Measurements from ENCODE around the gene PIF1.

Gene PIF1

DNA sequence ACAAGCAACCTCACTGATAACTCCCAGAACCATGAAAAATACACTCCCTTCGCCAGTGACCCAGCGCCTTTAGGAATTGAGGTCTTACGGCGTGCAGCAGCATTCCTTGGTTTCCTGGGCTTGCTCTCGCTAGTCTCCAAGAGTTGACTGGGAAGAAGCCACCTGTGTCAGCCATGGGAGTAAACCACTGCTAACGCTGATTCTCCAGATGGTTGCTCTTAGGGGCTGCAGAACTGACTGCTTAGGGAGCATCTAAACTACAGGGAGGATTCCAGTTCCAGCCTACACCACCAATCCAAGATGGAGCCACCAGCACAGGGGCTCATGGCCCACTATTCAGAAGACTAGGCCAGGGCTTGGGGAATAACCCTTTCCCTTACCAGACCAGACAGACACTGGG lies 52.5 kb downstream of the PIF1 start:
- H3K36me3 ChIP-seq (ENCODE audit: control insufficient read depth in 1 of 2, insufficient read depth in 2 of 2, low read length in 2 of 2): no peaks in the 10 kb centered on the region
- H3K9me3 ChIP-seq (ENCODE audit: control insufficient read depth in 1 of 2, low read length in 2 of 2): no peaks in the 10 kb centered on the region
- H3K27ac ChIP-seq (ENCODE audit: low read length): peak overlapping the region; percentile 54
- peaks cover 0 to 10% of the 10 kb centered on the region in 2 donors for H3K4me1 ChIP-seq (ENCODE audit: control insufficient read depth in 1 of 2, insufficient read depth in 2 of 2, low read length in 2 of 2)
- H3K4me3 ChIP-seq (ENCODE audit: low read depth in 1 of 2, low read length in 2 of 2): peak overlapping the region; percentile 52 to 64
- H3K27me3 ChIP-seq (ENCODE audit: low read depth, low read length): no peaks in the 10 kb centered on the region

- Histone ChIP-seq H3K4me1 (ENCODE audit: control insufficient read depth in 1 of 2, insufficient read depth in 2 of 2, low read length in 2 of 2) (peaks cover 0 to 10% of the 10 kb centered on the region in 2 donors), H3K4me3 (ENCODE audit: low read depth in 1 of 2, low read length in 2 of 2) (peak overlapping the region in 1 of 2 donors; percentile 64)
These were observed 53.0 kb downstream of the PIF1 start for GRCh38 chr15:64772488-64772887.

DNA sequence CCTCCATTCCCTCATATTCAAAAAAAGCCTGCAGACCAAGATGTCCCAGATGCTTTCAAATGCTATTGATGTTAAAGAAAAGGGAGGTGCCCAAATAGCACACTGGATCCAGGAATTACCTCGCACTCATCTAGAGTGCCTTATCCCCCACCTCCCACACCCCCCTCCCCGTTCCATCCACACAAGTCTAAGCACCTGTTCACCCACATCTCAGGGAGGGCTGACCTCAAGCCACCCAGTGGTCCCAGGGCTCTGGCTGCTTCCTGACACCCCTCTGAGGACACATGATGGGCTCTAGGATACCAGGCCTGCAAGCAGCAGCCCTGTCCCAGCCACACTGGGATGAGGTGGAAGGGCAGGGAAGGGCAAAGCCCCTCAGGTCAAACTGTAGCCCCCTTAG lies 54.8 kb downstream of the PIF1 start:
- H3K4me3 ChIP-seq (ENCODE audit: low read depth in 1 of 2, low read length in 2 of 2): no peak overlapping the region
- no peak overlapping the region for H3K27ac ChIP-seq (ENCODE audit: low read length)
- no peaks in the 10 kb centered on the region for H3K27me3 ChIP-seq (ENCODE audit: low read depth, low read length)
- H3K4me1 ChIP-seq (ENCODE audit: control insufficient read depth in 1 of 2, insufficient read depth in 2 of 2, low read length in 2 of 2): peaks cover 0 to 7% of the 10 kb centered on the region in 2 donors
- H3K9me3 ChIP-seq (ENCODE audit: control insufficient read depth in 1 of 2, low read length in 2 of 2): no peaks in the 10 kb centered on the region
- no peaks in the 10 kb centered on the region for H3K36me3 ChIP-seq (ENCODE audit: control insufficient read depth in 1 of 2, insufficient read depth in 2 of 2, low read length in 2 of 2)

More at GRCh38 chr15:64772488-64772887, 53.0 kb downstream of the PIF1 start:
- no peak overlapping the region for H3K27ac ChIP-seq (ENCODE audit: low read length)
- H3K27me3 ChIP-seq (ENCODE audit: low read depth, low read length): no peaks in the 10 kb centered on the region
- no peaks in the 10 kb centered on the region for H3K9me3 ChIP-seq (ENCODE audit: control insufficient read depth in 1 of 2, low read length in 2 of 2)
- no peaks in the 10 kb centered on the region for H3K36me3 ChIP-seq (ENCODE audit: control insufficient read depth in 1 of 2, insufficient read depth in 2 of 2, low read length in 2 of 2)

- no peak overlapping the region for H3K4me3 ChIP-seq (ENCODE audit: low read depth in 1 of 2, low read length in 2 of 2)
- no peaks in the 10 kb centered on the region for H3K27me3 ChIP-seq (ENCODE audit: low read depth, low read length)
- H3K27ac ChIP-seq (ENCODE audit: low read length): no peak overlapping the region
- H3K4me1 ChIP-seq (ENCODE audit: control insufficient read depth in 1 of 2, insufficient read depth in 2 of 2, low read length in 2 of 2): peaks cover 0 to 6% of the 10 kb centered on the region in 2 donors
- no peaks in the 10 kb centered on the region for H3K9me3 ChIP-seq (ENCODE audit: control insufficient read depth in 1 of 2, low read length in 2 of 2)
- no peaks in the 10 kb centered on the region for H3K36me3 ChIP-seq (ENCODE audit: control insufficient read depth in 1 of 2, insufficient read depth in 2 of 2, low read length in 2 of 2)
These were observed 58.2 kb downstream of the PIF1 start for GRCh38 chr15:64767203-64767602.

DNA sequence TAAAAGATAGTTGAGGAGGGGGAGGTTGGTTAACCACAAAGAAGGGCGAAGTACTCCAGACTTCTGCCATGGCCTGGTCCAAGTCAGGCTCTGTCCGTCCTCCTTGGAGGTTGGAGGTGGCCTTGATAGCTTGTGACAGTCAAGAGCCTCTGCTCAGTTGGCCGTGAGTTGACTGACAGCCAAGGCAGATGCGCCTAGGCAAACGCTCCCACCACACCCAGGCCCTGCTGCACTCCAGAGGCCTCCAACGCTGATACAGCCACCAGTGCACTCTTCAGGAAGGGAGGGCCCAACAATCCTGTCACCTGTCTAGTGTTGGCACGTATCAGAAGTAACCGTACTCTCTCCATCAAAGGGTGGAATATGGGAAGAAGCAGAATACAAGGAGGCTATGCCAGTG lies 59.4 kb downstream of the PIF1 start:
- no peaks in the 10 kb centered on the region for H3K36me3 ChIP-seq (ENCODE audit: control insufficient read depth in 1 of 2, insufficient read depth in 2 of 2, low read length in 2 of 2)
- H3K9me3 ChIP-seq (ENCODE audit: control insufficient read depth in 1 of 2, low read length in 2 of 2): no peaks in the 10 kb centered on the region
- no peak overlapping the region for H3K4me3 ChIP-seq (ENCODE audit: low read depth in 1 of 2, low read length in 2 of 2)
- H3K4me1 ChIP-seq (ENCODE audit: control insufficient read depth in 1 of 2, insufficient read depth in 2 of 2, low read length in 2 of 2): peaks cover 0 to 11% of the 10 kb centered on the region in 2 donors
- no peak overlapping the region for H3K27ac ChIP-seq (ENCODE audit: low read length)
- H3K27me3 ChIP-seq (ENCODE audit: low read depth, low read length): no peaks in the 10 kb centered on the region
